Esophagus squamous epithelium (tissue), 5 donors: ENCODE measurements around the gene DNPEP. TPM values are rescaled to one million over a fixed set of nuclear protein-coding genes. Genes with fewer than 3 reads are reported as not detected.
A peak's percentile ranks its signal among the peaks of the same experiment; 100 is the strongest.
"Not testable (repeated sequence)": the region's sequence is repeated elsewhere in the genome, so short reads cannot be mapped to it uniquely, and the experiment has no call there.

Source experiments
- DNase-seq: peaks from one replicate; lab custom pipeline; 2025; lab: John Stamatoyannopoulos, UW
- H3K27ac ChIP-seq, 4 donors: fragments of 200-600 bp; sonication (generic); one replicate each; pipeline ENCODE4 v1.5.1; 2016 to 2019; ENCODE audit warnings: mild to moderate bottlenecking in 1 of 4
- H3K27me3 ChIP-seq, 4 donors: fragments of 200-600 bp; sonication (generic); 1 replicate in 3 of 4; 2 replicates in 1 of 4; pipeline versions ENCODE4 v1.5.1 to v1.6.0; 2017 to 2021; ENCODE audit warnings: antibody characterized with exemption in 1 of 4
- H3K36me3 ChIP-seq, 3 donors: fragments of 200-600 bp; sonication (generic); one replicate each; pipeline ENCODE4 v1.5.1; 2016 to 2019
- H3K4me1 ChIP-seq, 3 donors: fragments of 200-600 bp; sonication (generic); one replicate each; pipeline ENCODE4 v1.5.1; 2017 to 2019
- H3K4me3 ChIP-seq, 4 donors: fragments of 200-600 bp; sonication (generic); 1 replicate in 3 of 4; 2 replicates in 1 of 4; pipeline ENCODE4 v1.5.1; 2016 to 2019; ENCODE audit warnings: mild to moderate bottlenecking in 2 of 4, moderate library complexity in 1 of 4
- H3K9me3 ChIP-seq, 3 donors: fragments of 200-600 bp; sonication (generic); one replicate each; pipeline ENCODE4 v1.5.1; 2016 to 2019
- POLR2A ChIP-seq, 4 donors: fragments of 450-650 bp; IDR thresholded peaks; one replicate each; pipeline ENCODE4 v1.6.1; 2017; ENCODE audit warnings: antibody characterized with exemption in 4 of 4, mild to moderate bottlenecking in 4 of 4, moderate library complexity in 3 of 4
- WGBS, 2 donors: methylation state at CpG; one replicate each; pipeline ENCODE4 v1.1.5; 2018; 5-methylcytosine and 5-hydroxymethylcytosine counted together
- intact Hi-C: fragments of 100-400 bp; cut with DNase I; formaldehyde crosslinking; loops from one replicate; pipeline ENCODE4 v1.15.0; 2022
- total RNA-seq, 4 donors: library from RNA; depleted of rRNA; stranded (reverse); fragments of >200 nt; gene quantifications; one replicate each; pipeline ENCODE4 v1.1.0, GENCODE V29; 2016
- TF ChIP-seq, protein P1 (sequence below), 6 experiments: fragments of 450-650 bp in 4 of 6; fragments of 200-600 bp in 2 of 6; sonication (generic) in 2 of 6; IDR thresholded peaks; one replicate each; pipeline ENCODE4 v1.5.1; 2016 to 2019; ENCODE audit warnings: antibody characterized with exemption in 6 of 6, mild to moderate bottlenecking in 4 of 6, moderate library complexity in 4 of 6
- donor health status: DM: yes; HTN: yes; CAD: no.

Gene DNPEP
- total RNA-seq, 4 donors from 2014 or later = 36.7 to 82.4 (median 39.5) TPM

DNA sequence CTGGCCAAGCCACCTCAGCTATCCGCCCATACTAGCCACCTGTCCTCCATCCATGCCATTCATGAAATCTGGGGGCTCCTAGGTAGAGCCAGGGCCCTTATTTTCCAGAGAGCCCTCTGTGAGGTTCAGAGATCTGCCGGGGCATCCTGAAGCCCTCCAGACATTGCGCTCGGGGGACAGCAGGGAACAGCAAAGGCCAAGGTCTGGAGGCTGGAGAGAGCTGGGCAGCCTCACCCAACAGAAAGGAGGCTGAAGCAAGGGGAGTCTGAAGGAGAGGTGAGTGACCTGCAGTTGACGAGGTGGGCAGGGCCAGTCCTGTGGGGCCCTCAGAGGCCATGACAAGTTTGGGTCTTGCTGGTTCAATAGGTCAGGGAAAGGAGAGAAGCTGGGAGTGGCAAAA is 21.9 kb upstream of the DNPEP start:
- H3K27ac ChIP-seq = peak overlapping the region; percentile 59 to 88 (median 82)
- H3K9me3 ChIP-seq = peaks cover 0 to 12% (median 12%) of the 10 kb centered on the region in 3 donors
- H3K4me1 ChIP-seq = no peaks in the 10 kb centered on the region
- 79 to 94% methylated on average over 2 to 4 of the region's 5 CpGs for WGBS, 2 donors
- TF ChIP-seq, protein P1, sequence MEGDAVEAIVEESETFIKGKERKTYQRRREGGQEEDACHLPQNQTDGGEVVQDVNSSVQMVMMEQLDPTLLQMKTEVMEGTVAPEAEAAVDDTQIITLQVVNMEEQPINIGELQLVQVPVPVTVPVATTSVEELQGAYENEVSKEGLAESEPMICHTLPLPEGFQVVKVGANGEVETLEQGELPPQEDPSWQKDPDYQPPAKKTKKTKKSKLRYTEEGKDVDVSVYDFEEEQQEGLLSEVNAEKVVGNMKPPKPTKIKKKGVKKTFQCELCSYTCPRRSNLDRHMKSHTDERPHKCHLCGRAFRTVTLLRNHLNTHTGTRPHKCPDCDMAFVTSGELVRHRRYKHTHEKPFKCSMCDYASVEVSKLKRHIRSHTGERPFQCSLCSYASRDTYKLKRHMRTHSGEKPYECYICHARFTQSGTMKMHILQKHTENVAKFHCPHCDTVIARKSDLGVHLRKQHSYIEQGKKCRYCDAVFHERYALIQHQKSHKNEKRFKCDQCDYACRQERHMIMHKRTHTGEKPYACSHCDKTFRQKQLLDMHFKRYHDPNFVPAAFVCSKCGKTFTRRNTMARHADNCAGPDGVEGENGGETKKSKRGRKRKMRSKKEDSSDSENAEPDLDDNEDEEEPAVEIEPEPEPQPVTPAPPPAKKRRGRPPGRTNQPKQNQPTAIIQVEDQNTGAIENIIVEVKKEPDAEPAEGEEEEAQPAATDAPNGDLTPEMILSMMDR (IDR thresholded peaks at IDR 0.05) = no peak
- no peak for TF ChIP-seq POLR2A (IDR thresholded peaks at IDR 0.05)
- no peaks in the 10 kb centered on the region for H3K36me3 ChIP-seq
- no peak for DNase-seq
- intact Hi-C loops = no loop called here
- H3K4me3 ChIP-seq = no peak overlapping the region
- H3K27me3 ChIP-seq = peaks cover 0 to 38% (median 0%) of the 10 kb centered on the region in 4 donors

DNA sequence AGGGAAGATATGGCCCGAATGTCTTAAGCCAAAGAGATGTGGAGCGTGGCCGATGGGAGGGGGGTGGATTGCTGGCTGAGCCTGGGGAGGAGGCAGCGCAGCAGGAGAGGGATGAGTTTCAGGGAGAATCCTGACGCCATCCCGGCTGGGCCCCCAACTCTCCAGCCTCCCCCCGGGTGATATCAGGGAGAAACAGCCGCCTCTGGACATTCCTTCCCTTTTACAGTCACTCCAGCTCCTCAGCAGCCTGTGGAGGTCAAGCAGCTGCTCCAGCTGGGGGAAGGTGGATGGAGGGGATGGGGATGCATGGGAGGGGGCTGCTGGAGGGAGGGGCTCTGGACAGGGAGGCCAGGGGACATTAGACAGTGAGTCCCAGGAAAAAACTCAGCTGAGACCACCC is 20.9 kb upstream of the DNPEP start:
- no peak for DNase-seq
- H3K27ac ChIP-seq = peak overlapping the region; percentile 59 to 88 (median 82)
- WGBS, 2 donors = 57 to 62% methylated on average over 7 to 8 of the region's 8 CpGs
- TF ChIP-seq, protein P1 (IDR thresholded peaks at IDR 0.05) = no peak
- TF ChIP-seq POLR2A (IDR thresholded peaks at IDR 0.05) = no peak
- H3K4me3 ChIP-seq = no peak overlapping the region
- no peaks in the 10 kb centered on the region for H3K36me3 ChIP-seq
- peaks cover 0 to 2% (median 0%) of the 10 kb centered on the region in 3 donors for H3K4me1 ChIP-seq
- peaks cover 0 to 12% (median 12%) of the 10 kb centered on the region in 3 donors for H3K9me3 ChIP-seq
- peaks cover 0 to 44% (median 0%) of the 10 kb centered on the region in 4 donors for H3K27me3 ChIP-seq
- intact Hi-C loops = no loop called here

DNA sequence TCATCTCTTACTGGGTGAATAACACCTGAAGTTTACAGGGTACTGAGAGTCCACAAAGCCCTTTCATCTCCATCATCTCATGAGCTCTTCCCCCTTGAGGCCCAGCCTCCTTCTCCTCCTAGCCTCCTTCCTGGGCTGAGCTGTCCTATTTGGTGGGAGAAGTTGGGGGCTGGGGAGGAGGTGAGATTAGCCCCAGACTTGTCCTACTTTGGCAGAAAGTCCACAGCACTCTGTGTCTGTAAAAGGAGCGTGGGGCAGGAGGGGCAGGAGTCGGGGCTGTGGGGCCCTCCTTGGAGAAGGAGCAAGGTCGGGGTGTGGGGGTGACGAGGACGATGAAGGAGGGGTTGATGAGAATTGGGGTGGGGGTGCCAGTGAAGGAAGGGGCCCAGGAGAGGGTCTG is 20.5 kb upstream of the DNPEP start:
- Histone ChIP-seq H3K9me3 (peaks cover 0 to 12% (median 10%) of the 10 kb centered on the region in 3 donors), H3K27ac (peak overlapping the region; percentile 51 to 88 (median 82)), H3K27me3 (peaks cover 0 to 45% (median 0%) of the 10 kb centered on the region in 4 donors), H3K4me1 (peaks cover 0 to 2% (median 0%) of the 10 kb centered on the region in 3 donors), H3K4me3 (no peak overlapping the region), H3K36me3 (no peaks in the 10 kb centered on the region)
- TF ChIP-seq, protein P1 (IDR thresholded peaks at IDR 0.05) = no peak
- no peak for TF ChIP-seq POLR2A (IDR thresholded peaks at IDR 0.05)
- DNase-seq = no peak
- intact Hi-C loops = no loop called here
- 51 to 78% methylated on average over 4 to 5 of the region's 5 CpGs for WGBS, 2 donors

DNA sequence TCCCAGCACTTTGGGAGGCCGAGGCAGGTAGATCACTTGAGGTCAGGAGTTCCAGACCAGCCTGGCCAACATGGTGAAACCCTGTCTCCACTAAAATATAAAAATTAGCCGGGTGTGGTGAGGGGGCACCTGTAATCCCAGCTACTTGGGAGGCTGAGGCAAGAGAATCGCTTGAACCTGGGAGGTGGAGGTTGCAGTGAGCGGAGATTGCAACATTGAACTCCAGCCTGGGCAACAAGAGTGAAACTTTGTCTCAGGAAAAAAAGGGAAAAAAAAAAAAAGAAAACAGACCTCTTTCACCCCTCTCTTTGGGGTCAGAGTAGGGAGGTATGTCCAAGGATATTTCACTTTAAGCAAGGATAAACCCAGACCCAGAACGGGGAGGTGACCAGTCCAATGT is 19.6 kb upstream of the DNPEP start:
- Histone ChIP-seq H3K27ac (peak overlapping the region in 3 of 4 donors; percentile 82 to 88 (median 82)), H3K27me3 (peaks cover 0 to 45% (median 0%) of the 10 kb centered on the region in 4 donors)
- H3K4me1 ChIP-seq, H3K4me3 ChIP-seq, intact Hi-C loops, DNase-seq, H3K9me3 ChIP-seq, H3K36me3 ChIP-seq: not testable (repeated sequence)
- WGBS, 2 donors = 48 to 62% methylated on average over 3 to 5 of the region's 5 CpGs

DNA sequence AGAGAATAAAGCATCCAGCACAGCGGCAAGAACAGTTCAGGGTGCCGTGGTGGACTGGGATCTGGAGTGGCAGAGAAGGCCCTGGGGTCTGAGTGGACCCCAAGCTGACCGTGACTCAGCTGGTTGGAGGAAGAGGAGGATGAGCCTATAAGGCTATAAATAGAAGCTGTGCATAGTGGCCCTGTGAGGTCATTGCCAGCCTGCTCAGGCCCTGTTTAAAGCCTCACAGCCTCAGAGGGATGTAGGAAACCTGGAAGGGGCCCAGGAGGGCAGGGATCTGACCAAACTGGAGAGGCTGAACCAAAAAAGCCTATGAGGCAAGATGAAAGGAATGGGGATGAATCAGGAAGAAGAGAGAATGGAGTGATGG is 19.1 kb upstream of the DNPEP start:
- TF ChIP-seq, protein P1 (IDR thresholded peaks at IDR 0.05) = no peak
- TF ChIP-seq POLR2A (IDR thresholded peaks at IDR 0.05) = no peak
- Histone ChIP-seq H3K4me3 (no peak overlapping the region), H3K27me3 (peaks cover 0 to 40% (median 0%) of the 10 kb centered on the region in 4 donors), H3K36me3 (no peaks in the 10 kb centered on the region), H3K9me3 (peaks cover 0 to 3% (median 0%) of the 10 kb centered on the region in 3 donors), H3K27ac (peak overlapping the region; percentile 64 to 90 (median 82)), H3K4me1 (peaks cover 0 to 8% (median 2%) of the 10 kb centered on the region in 3 donors)
- no peak for DNase-seq
- WGBS, 2 donors = 53 to 81% methylated on average over 3 of the region's 3 CpGs
- intact Hi-C loops = no loop called here
